GM18868 (cell line): ENCODE data around the gene RASA3.
"Not testable (repeated sequence)": the region's sequence is repeated elsewhere in the genome, so short reads cannot be mapped to it uniquely, and the experiment has no call there.

Experiments used
- ATAC-seq: cut with Tn5 transposase; IDR thresholded peaks from one replicate; pipeline ENCODE4 v1.9.1; 2021; ENCODE audit warnings: mild to moderate bottlenecking, moderate library complexity; ENCODE audit not compliant: unreplicated experiment

RASA3 gene

GRCh38 chr13:114127473-114128347 lies 4.7 kb downstream of the RASA3 start:
- ATAC-seq = no peak

- no peak for ATAC-seq
Measured at GRCh38 chr13:114126789-114127472, 5.5 kb downstream of the RASA3 start.

DNA sequence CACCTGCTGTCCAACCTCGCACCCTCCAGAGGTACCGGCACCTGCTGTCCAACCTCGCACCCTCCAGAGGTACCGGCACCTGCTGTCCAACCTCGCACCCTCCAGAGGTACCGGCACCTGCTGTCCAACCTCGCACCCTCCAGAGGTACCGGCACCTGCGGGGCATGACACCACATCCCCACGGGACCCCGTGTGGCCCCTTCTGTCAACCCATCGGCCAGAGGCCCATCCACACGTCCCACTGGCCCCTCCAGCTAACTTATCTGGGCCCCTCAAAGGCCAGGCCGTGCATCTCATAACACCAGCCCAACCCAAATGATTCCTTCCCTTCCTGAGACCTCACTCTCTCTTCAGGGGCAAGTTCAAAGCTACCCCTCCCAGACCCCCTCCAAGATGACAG lies 6.3 kb downstream of the RASA3 start:
- ATAC-seq = not testable (repeated sequence)

DNA sequence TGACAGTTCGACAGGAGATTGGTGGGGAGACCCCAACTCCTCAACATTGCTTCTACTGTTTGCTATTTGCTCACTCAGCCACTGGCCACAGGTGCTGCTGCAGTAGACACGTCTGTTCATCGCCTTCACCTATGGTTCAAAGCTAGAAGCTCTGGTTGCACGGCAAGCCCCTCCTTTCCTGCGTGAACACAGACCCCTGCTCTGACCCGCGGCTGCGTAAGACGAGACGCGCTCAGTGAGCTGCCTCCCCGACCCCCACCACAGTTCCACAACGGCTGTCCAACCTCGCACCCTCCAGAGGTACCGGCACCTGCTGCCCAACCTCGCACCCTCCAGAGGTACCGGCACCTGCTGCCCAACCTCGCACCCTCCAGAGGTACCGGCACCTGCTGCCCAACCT lies 6.8 kb downstream of the RASA3 start:
- ATAC-seq = no peak

DNA sequence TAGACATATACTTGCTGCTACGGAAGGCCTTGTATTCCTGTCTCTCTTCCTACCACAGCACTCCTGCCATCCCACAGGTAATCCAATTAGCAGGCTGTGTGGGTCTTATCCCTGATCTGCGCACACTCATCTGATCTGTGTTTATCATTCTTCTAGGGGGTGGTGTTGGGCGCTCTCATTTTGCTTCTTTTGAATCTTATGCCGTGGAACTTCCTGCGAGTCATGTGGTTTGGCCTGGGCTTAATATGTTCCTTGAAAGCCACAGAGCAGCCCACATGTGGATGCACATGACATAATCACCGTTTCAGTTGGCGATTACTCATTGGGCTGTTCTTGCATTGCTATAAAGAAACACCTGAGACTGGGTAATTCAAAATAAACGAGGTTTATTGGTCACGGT lies 7.5 kb downstream of the RASA3 start:
- ATAC-seq = peak; percentile 31

DNA sequence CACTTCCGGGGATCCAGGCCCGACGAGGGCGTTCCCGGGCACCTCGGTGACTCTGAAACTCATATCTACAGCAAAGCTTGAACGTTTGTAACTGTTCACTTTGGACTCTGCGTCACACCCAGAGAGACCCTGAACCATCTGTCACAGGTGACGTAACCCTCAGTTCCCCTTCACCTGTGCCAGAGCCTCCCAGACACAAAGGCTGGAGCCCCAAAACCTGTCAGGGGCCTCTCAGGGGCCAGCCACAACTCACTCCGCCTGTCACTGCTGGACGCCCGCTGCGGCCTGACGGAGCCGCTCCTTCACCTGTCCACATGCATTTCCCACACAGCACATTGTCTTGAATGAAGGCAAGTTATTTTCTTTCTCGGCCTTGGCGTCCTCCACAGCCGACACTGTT lies 8.0 kb downstream of the RASA3 start:
- ATAC-seq = no peak

- no peak for ATAC-seq
Measured at GRCh38 chr13:114123876-114124275, 8.5 kb downstream of the RASA3 start.

- ATAC-seq = no peak
Measured at GRCh38 chr13:114123448-114123847, 9.0 kb downstream of the RASA3 start.

- ATAC-seq = no peak
Measured at GRCh38 chr13:114122591-114123211, 9.7 kb downstream of the RASA3 start.

GRCh38 chr13:114122127-114122511 lies 10.3 kb downstream of the RASA3 start:
- no peak for ATAC-seq

DNA sequence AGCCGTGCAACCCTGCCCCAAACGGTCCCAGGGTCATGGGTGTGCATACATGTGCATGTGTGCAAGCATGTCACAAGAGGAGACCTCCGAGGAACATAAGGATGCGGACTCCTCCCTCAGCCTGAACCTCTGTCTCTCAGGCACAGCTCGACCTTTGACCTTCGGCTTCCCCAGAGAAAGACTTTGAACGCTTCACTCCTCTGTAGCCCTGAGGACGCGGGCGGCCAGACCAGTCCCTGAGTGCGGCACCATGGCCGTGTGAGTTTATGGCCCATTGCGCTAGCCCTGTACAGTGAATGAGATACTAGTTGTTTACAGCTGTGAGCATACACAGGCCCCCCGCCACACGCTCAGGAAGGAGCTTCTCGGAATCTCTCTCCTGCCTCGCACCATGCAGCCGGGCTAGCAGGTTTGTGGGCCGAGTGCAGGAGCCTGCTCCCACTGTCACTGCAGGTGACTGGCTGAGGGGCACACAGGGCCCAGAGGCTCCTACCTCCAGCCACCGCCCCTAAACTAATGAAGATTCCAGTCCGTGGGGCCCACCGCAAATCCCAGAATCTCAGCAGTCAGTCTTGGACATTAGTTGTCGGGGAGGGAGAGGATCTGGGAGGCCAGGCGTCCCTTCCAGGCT lies 10.8 kb downstream of the RASA3 start:
- ATAC-seq = no peak

DNA sequence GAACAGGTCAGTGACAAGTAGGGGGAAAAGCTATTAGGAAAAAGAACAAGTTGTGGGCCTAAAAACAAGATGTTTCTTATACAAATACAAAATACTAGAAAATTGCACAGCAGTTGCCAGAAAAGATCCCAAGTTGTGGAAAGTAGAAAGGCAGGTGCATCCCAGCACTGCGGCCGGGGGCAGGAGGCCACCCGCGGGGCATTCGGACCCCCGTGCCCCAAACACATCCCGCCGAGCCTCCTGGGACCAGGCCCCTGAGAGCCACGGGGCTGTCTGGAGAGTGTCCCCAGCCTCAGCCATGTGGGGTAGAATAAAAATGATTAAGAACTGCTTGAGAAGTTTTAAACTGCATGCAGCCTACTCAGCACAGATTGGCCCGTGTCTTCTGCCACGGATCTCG lies 11.4 kb downstream of the RASA3 start:
- ATAC-seq = no peak

DNA sequence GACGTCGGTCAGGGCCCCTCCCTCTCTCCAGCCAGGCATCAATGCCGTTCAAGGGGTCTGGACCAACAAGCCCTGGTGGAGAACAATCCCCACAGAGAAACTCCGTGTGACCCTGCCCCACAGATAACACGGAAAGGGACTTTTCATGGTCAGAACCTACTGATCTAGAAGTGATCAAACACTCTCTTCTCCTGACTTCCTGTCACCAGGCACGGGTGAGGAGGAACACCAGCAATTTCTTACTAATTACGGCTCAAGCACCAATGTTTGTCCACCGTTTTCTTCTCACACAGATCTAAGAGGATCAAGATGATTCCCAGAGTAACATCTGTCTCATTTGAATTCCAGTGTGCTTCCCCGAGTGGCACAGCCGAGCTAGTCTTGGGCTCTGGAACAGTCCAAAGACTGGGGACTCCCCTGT lies 11.8 kb downstream of the RASA3 start:
- no peak for ATAC-seq

GRCh38 chr13:114119196-114119595 lies 13.2 kb downstream of the RASA3 start:
- no peak for ATAC-seq

DNA sequence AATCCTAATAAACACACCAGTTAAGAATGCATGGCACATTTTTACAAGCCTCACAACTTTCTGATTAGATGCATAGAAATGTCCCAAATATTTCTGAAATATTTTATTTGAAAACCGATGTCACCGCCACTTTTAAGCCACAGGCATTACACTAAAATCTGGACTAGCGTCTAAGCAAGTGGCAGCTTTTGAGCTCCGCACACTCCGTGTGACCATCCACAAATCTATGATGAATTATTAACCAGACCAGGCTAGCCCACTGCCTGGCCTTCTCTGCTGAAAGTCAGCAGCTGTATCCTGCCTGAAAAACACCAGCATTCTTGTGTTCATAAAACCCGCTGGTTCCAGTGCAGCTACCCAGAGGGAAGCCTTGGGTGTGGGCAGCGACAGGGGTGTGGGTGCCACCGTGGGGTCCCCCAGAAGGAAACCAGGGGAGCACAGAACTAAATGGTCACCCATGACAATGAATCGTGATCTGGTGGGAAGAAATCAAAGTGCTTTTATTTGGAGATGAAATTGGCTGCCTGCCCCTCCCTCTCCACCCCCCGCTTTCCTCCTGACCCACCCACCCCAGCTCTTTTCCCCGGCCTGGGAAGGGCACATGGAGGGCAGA lies 13.8 kb downstream of the RASA3 start:
- no peak for ATAC-seq

DNA sequence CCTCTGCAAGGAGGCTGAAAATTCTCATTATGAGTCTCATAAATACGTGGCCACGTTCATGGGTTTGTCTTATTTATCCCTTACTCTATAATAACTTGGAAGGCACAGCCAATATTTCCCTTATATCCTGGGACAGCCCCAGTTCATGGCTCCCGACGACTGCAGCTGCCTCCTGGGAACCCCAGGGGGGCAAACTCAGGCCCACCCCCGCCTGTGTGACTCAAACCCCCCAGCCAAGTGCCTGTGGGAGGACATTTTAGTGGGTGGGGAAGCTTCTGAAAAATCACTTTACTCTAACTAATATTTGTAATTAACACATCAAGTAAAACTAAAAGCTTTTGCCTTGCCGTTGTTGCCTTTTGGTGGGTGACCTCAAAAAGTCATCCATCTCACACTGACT lies 14.3 kb downstream of the RASA3 start:
- no peak for ATAC-seq

DNA sequence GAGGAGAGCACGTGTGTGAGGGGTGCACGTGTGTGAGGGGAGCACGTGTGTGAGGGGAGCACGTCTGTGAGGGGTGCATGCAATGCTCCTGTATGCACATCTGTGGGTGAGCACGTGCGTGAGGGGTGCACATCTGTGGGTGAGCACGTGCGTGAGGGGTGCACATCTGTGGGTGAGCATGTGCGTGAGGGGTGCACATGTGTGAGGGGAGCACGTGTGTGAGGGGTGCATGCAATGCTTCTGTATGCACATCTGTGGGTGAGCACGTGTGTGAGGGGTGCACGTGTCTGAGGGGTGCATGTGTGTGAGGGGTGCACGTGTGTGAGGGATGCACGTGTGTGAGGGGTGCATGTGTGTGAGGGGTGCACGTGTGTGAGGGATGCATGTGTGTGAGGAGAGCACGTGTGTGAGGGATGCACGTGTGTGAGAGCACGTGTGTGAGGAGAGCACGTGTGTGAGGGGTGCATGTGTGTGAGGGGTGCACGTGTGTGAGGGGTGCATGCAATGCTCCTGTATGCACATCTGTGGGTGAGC lies 15.0 kb downstream of the RASA3 start:
- ATAC-seq = not testable (repeated sequence)

DNA sequence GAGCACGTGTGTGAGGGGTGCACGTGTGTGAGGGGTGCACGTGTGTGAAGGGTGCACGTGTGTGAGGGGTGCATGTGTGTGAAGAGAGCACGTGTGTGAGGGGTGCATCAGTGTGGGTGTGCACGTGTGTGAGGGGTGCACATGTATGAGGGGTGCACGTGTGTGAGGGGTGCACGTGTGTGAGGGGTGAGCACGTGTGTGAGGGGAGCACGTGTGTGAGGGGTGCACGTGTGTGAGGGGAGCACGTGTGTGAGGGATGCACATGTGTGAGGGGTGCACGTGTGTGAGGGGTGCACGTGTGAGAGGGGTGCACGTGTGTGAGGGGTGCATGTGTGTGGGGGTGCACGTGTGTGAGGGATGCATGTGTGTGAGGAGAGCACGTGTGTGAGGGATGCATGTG lies 15.7 kb downstream of the RASA3 start:
- no peak for ATAC-seq

GRCh38 chr13:114115796-114116195 lies 16.6 kb downstream of the RASA3 start:
- no peak for ATAC-seq

GRCh38 chr13:114115191-114115671 lies 17.2 kb downstream of the RASA3 start:
- no peak for ATAC-seq

GRCh38 chr13:114114666-114115065 lies 17.8 kb downstream of the RASA3 start:
- ATAC-seq = not testable (repeated sequence)
